B cell (primary cell): ENCODE measurements around the gene GRAMD1C. TPM values are rescaled to one million over a fixed set of nuclear protein-coding genes. Genes with fewer than 3 reads are reported as not detected.

Source experiments
- ATAC-seq: fragments of 200-7000 bp; cut with Tn5 transposase; one replicate; pipeline ENCODE4 v1.10.0; 2021; ENCODE audit warnings: low read depth, mild to moderate bottlenecking, moderate number of reproducible peaks, moderate library complexity
- CTCF ChIA-PET: fragments of 350-600 bp; sonication (Branson Sonifier 250); formaldehyde crosslinking; loops from one replicate; lab custom pipeline; 2021; ENCODE audit warnings: antibody characterized with exemption, inconsistent platforms; lab: Charles Lee
- POLR2A ChIA-PET: fragments of 350-600 bp; sonication (Branson Sonifier 250); formaldehyde crosslinking; loops from one replicate; lab custom pipeline; 2021; ENCODE audit warnings: antibody characterized with exemption; lab: Charles Lee
- DNase-seq: peaks from one replicate; pipeline ENCODE4 v3.0.0; 2013
- H2AFZ ChIP-seq: 2 replicates; pipeline ENCODE4 v1.6.1; 2012; ENCODE audit warnings: mild to moderate bottlenecking, low read depth, low read length; ENCODE audit not compliant: insufficient read depth, poor library complexity, severe bottlenecking
- H3K27ac ChIP-seq, 2 donors: 1 replicate in 1 of 2; 2 replicates in 1 of 2; pipeline ENCODE4 v1.5.1; 2012 to 2013; ENCODE audit warnings: low read length in 2 of 2, mild to moderate bottlenecking in 2 of 2, moderate library complexity in 1 of 2
- H3K27me3 ChIP-seq, 4 experiments: fragments of 200-600 bp in 1 of 4; sonication (generic) in 1 of 4; replicated peaks in 1 of 4; 1 replicate in 2 of 4; 2 replicates in 2 of 4; pipeline versions ENCODE4 v1.6.1 to v1.7.0; 2013 to 2016; ENCODE audit warnings: low read length in 3 of 4, mild to moderate bottlenecking in 2 of 4, mixed read lengths in 1 of 4, moderate library complexity in 1 of 4; ENCODE audit not compliant: insufficient read depth in 4 of 4, control insufficient read depth in 3 of 4; ENCODE audit errors: control extremely low read depth in 1 of 4
- H3K36me3 ChIP-seq, 2 experiments: replicated peaks in 1 of 2; 1 replicate in 1 of 2; 2 replicates in 1 of 2; pipeline versions ENCODE4 v1.6.1 to v1.7.1; 2013; ENCODE audit warnings: low read length in 1 of 2; ENCODE audit not compliant: insufficient read depth in 2 of 2, control insufficient read depth in 1 of 2; ENCODE audit errors: control extremely low read depth in 1 of 2, extremely low read depth in 1 of 2
- H3K4me1 ChIP-seq, 2 donors: fragments of 200-600 bp in 1 of 2; sonication (generic) in 1 of 2; 1 replicate in 1 of 2; 2 replicates in 1 of 2; pipeline versions ENCODE4 v1.5.1 to v1.6.1; 2013 to 2017; ENCODE audit warnings: low read length in 2 of 2; ENCODE audit not compliant: control insufficient read depth in 2 of 2, insufficient read depth in 2 of 2
- H3K4me2 ChIP-seq: replicated peaks from 2 replicates; pipeline ENCODE3; 2012; ENCODE audit warnings: mild to moderate bottlenecking, low read depth, low read length; ENCODE audit not compliant: poor library complexity, severe bottlenecking
- H3K4me3 ChIP-seq, 5 experiments: fragments of 200-600 bp in 1 of 5; sonication (generic) in 1 of 5; 1 replicate in 3 of 5; 2 replicates in 2 of 5; pipeline versions ENCODE4 v1.5.1 to v1.7.0; 2011 to 2016; ENCODE audit warnings: low read length in 4 of 5, mild to moderate bottlenecking in 4 of 5, low read depth in 2 of 5, control low read depth in 1 of 5, moderate library complexity in 1 of 5; ENCODE audit not compliant: insufficient read depth in 1 of 5; ENCODE audit errors: control extremely low read depth in 1 of 5, extremely low read depth in 1 of 5
- H3K79me2 ChIP-seq: fragments of 200-600 bp; sonication (generic); one replicate; pipeline ENCODE4 v1.6.0; 2016; ENCODE audit warnings: low read length; ENCODE audit not compliant: control insufficient read depth, insufficient read depth
- H3K9ac ChIP-seq: fragments of 200-600 bp; sonication (generic); 2 replicates; pipeline ENCODE4 v1.6.1; 2017; ENCODE audit warnings: mild to moderate bottlenecking, low read length, moderate library complexity
- H3K9me3 ChIP-seq, 3 donors: one replicate each; pipeline versions ENCODE4 v1.6.1 to v1.7.1; 2013; ENCODE audit warnings: low read length in 2 of 3; ENCODE audit not compliant: control insufficient read depth in 2 of 3, insufficient read depth in 1 of 3; ENCODE audit errors: control extremely low read depth in 1 of 3
- H4K20me1 ChIP-seq: 2 replicates; pipeline ENCODE4 v1.6.0; 2012; ENCODE audit warnings: mild to moderate bottlenecking, low read length; ENCODE audit not compliant: insufficient read depth, control insufficient read depth, poor library complexity, severe bottlenecking
- H3K27ac Mint-ChIP-seq: one replicate; pipeline ENCODE4 v1.8.0; 2021; ENCODE audit warnings: mixed read lengths
- H3K27me3 Mint-ChIP-seq: one replicate; pipeline ENCODE4 v1.8.0; 2021; ENCODE audit warnings: mixed read lengths
- H3K4me1 Mint-ChIP-seq: one replicate; pipeline ENCODE4 v1.8.0; 2021; ENCODE audit warnings: mixed read lengths
- H3K4me3 Mint-ChIP-seq: one replicate; pipeline ENCODE4 v1.8.0; 2021; ENCODE audit warnings: mixed read lengths
- H3K9me3 Mint-ChIP-seq: one replicate; pipeline ENCODE4 v1.8.0; 2022; ENCODE audit warnings: mixed read lengths; ENCODE audit not compliant: insufficient read depth
- EZH2 ChIP-seq: IDR thresholded peaks from 2 replicates; pipeline ENCODE4 v1.6.1; 2012; ENCODE audit warnings: borderline replicate concordance, low read depth, mild to moderate bottlenecking, moderate library complexity, low read length; ENCODE audit not compliant: insufficient read depth, poor library complexity, severe bottlenecking
- WGBS: methylation state at CpG from one replicate; pipeline ENCODE4 v1.1.5; 2013; ENCODE audit warnings: missing lambda C conversion rate; ENCODE audit not compliant: insufficient coverage; 5-methylcytosine and 5-hydroxymethylcytosine counted together
- intact Hi-C: fragments of 100-400 bp; cut with micrococcal nuclease; formaldehyde crosslinking; loops from one replicate; pipeline ENCODE4 v1.10.0; 2022
- polyA plus RNA-seq: library from polyadenylated mRNA; depleted of rRNA; stranded (reverse); fragments of >200 nt; gene quantifications from 2 replicates; pipeline ENCODE4 v1.2.3, GENCODE V29; 2012
- total RNA-seq, 2 donors: library from RNA; stranded (reverse); fragments of 120-200 nt in 1 of 2; gene quantifications; 1 replicate in 1 of 2; 2 replicates in 1 of 2; pipeline versions ENCODE4 v1.2.3 to v1.2.4, GENCODE V29; 2013 to 2022
- TF ChIP-seq, protein P1 (sequence below): fragments of 200-600 bp; IDR thresholded peaks from one replicate; pipeline ENCODE4 v1.8.0; 2022; ENCODE audit warnings: antibody characterized with exemption, mild to moderate bottlenecking

The GRAMD1C gene
- total and polyA plus RNA-seq, 2 donors (not counting 1 experiment from before 2014, with no cell fraction given) = 8.5 to 47.1 TPM

DNA sequence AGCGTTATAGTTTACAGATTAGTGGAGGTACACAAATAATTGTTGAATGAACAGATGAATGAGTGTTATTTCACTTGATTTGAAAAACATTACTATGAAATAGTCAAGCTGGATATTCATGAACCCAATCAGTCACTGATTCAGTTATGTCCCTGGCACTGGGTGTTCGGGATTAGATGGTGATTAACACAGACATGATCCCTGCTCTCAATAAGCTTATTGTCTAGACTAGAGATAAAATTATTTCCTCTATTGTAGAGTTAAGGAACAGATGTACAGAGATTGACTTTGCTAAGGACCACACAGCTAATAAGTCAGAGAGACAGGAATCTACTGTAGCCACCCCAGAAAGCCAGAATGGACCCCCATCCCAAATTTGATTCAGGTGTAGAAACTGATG is 963 bp downstream of the GRAMD1C start:
- Histone ChIP-seq H3K27ac (no peak overlapping the region), H3K9me3 (no peaks in the 10 kb centered on the region), H3K4me2 (peak overlapping the region; percentile 88), H2AFZ (peak overlapping the region; percentile 93), H3K36me3 (no peaks in the 10 kb centered on the region), H4K20me1 (no peaks in the 10 kb centered on the region), H3K27me3 (no peaks in the 10 kb centered on the region), H3K9ac (peak overlapping the region; percentile 84), H3K4me3 (peak overlapping the region in 2 of 5 experiments; percentile 81 to 84), H3K79me2 (no peaks in the 10 kb centered on the region), H3K4me1 (peaks cover 7 to 13% of the 10 kb centered on the region in 2 donors)
- H3K27me3 Mint-ChIP-seq = no peaks in the 10 kb centered on the region
- no peak for ATAC-seq
- peak overlapping the region; percentile 60 for H3K27ac Mint-ChIP-seq
- peak overlapping the region; percentile 91 for H3K4me3 Mint-ChIP-seq
- no peaks in the 10 kb centered on the region for H3K9me3 Mint-ChIP-seq
- POLR2A ChIA-PET = interaction anchor here (0.9 to 1.7 kb wide), 3 partner anchors 9 to 94 kb away, joined by 3 to 6 read pairs (median 5); partner anchors contain the start of gene NAA50
- WGBS = no CpG with 5 or more reads among the region's 2 CpGs
- CTCF ChIA-PET = interaction anchor here (0.6 to 4.5 kb wide), 15 partner anchors 12 to 203 kb away, joined by 3 to 42 read pairs (median 4); partner anchors contain the start of genes ATP6V1A and NAA50
- H3K4me1 Mint-ChIP-seq = peaks cover 29% of the 10 kb centered on the region
- TF ChIP-seq, protein P1, sequence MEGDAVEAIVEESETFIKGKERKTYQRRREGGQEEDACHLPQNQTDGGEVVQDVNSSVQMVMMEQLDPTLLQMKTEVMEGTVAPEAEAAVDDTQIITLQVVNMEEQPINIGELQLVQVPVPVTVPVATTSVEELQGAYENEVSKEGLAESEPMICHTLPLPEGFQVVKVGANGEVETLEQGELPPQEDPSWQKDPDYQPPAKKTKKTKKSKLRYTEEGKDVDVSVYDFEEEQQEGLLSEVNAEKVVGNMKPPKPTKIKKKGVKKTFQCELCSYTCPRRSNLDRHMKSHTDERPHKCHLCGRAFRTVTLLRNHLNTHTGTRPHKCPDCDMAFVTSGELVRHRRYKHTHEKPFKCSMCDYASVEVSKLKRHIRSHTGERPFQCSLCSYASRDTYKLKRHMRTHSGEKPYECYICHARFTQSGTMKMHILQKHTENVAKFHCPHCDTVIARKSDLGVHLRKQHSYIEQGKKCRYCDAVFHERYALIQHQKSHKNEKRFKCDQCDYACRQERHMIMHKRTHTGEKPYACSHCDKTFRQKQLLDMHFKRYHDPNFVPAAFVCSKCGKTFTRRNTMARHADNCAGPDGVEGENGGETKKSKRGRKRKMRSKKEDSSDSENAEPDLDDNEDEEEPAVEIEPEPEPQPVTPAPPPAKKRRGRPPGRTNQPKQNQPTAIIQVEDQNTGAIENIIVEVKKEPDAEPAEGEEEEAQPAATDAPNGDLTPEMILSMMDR = no peak
- TF ChIP-seq EZH2 = no peak
- intact Hi-C loops = loop anchor here (2.0 to 10.0 kb wide), 5 partner anchors 15 to 1305 kb away; partner anchors contain the start of gene ZBTB20
- DNase-seq = no peak

DNA sequence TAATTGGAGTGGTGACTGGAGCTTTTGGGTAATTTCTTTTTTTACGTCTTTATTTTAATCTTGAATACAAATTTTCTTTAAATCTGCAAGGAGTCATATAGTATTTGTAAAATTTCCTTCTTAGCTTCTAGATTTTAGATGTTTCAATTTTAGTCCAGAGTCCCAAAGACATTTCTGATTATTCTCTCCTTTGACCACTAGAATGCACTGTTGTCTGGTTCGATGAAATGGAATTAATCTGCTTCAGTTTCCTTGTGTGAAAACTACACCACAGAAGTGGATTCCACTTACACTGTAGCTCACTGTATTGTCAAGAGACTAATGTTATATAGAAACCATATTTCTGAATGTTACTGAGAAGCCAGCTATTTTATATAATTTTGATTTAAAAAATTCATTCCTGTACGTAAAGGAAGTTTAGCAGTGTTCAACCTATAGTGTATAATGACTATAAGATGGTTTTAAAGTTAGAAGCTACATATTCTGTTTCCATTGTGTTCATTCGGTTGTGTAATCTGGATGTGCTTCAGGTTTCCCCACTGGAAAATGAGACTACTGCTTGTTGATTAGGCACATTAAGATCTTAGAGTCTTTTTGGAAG is 6.1 kb downstream of the GRAMD1C start:
- no peak overlapping the region for H3K9ac ChIP-seq
- H3K79me2 ChIP-seq = no peaks in the 10 kb centered on the region
- H3K27ac ChIP-seq = no peak overlapping the region
- H2AFZ ChIP-seq = no peak overlapping the region
- TF ChIP-seq EZH2 = no peak
- TF ChIP-seq, protein P1 = peak; percentile 75
- no peak overlapping the region for H3K4me3 ChIP-seq
- no peaks in the 10 kb centered on the region for H3K27me3 Mint-ChIP-seq
- no peak overlapping the region for H3K4me3 Mint-ChIP-seq
- no peaks in the 10 kb centered on the region for H3K9me3 Mint-ChIP-seq
- WGBS = no CpG with 5 or more reads among the region's 4 CpGs
- peak; percentile 53 for DNase-seq
- peak; percentile 36 for ATAC-seq
- peaks cover 0 to under 1% of the 10 kb centered on the region in 2 donors for H3K4me1 ChIP-seq
- H3K4me2 ChIP-seq = no peak overlapping the region
- intact Hi-C loops = loop anchor here (1.0 kb wide), 2 partner anchors 69 to 199 kb away; no protein-coding TSS in a partner anchor
- no peaks in the 10 kb centered on the region for H3K36me3 ChIP-seq
- CTCF ChIA-PET = interaction anchor here (0.6 to 3.8 kb wide), 32 partner anchors 10 to 350 kb away, joined by 3 to 40 read pairs (median 4); partner anchors contain the start of genes ATP6V1A, CCDC191 and QTRT2
- POLR2A ChIA-PET = no interaction called here
- no peak overlapping the region for H3K27ac Mint-ChIP-seq
- H3K4me1 Mint-ChIP-seq = peaks cover 12% of the 10 kb centered on the region
- H3K9me3 ChIP-seq = no peaks in the 10 kb centered on the region
- no peaks in the 10 kb centered on the region for H4K20me1 ChIP-seq
- H3K27me3 ChIP-seq = no peaks in the 10 kb centered on the region
